Measurements from ENCODE around the gene ADGRG6. TPM values are rescaled to one million over a fixed set of nuclear protein-coding genes. Genes with fewer than 3 reads are reported as not detected.

The ADGRG6 gene
- total RNA-seq, 1 donor from 2014 or later: 35.3 TPM

- no peak for TF ChIP-seq CTCF (conservative IDR thresholded peaks at IDR 0.05; ENCODE audit: low read depth, low read length)
- DNase-seq (ENCODE audit: low read depth): no peak
Observed at GRCh38 chr6:142438898-142439297, 137.1 kb downstream of the ADGRG6 start.

GRCh38 chr6:142440600-142441293 lies 138.9 kb downstream of the ADGRG6 start:
- no peak for DNase-seq (ENCODE audit: low read depth)
- TF ChIP-seq CTCF (conservative IDR thresholded peaks at IDR 0.05; ENCODE audit: low read depth, low read length): no peak
- no peak overlapping the region for H3K4me3 ChIP-seq (ENCODE audit: low read depth, low read length)

More at GRCh38 chr6:142438898-142439297, 137.1 kb downstream of the ADGRG6 start:
- no peak overlapping the region for H3K4me3 ChIP-seq (ENCODE audit: low read depth, low read length)

- no peak for TF ChIP-seq CTCF (conservative IDR thresholded peaks at IDR 0.05; ENCODE audit: low read depth, low read length)
- no peak overlapping the region for H3K4me3 ChIP-seq (ENCODE audit: low read depth, low read length)
- DNase-seq (ENCODE audit: low read depth): no peak
Observed at GRCh38 chr6:142441716-142442115, 139.9 kb downstream of the ADGRG6 start.

- no peak for TF ChIP-seq CTCF (conservative IDR thresholded peaks at IDR 0.05; ENCODE audit: low read depth, low read length)
- H3K4me3 ChIP-seq (ENCODE audit: low read depth, low read length): no peak overlapping the region
- DNase-seq (ENCODE audit: low read depth): no peak
Observed at GRCh38 chr6:142443102-142443501, 141.3 kb downstream of the ADGRG6 start.

DNA sequence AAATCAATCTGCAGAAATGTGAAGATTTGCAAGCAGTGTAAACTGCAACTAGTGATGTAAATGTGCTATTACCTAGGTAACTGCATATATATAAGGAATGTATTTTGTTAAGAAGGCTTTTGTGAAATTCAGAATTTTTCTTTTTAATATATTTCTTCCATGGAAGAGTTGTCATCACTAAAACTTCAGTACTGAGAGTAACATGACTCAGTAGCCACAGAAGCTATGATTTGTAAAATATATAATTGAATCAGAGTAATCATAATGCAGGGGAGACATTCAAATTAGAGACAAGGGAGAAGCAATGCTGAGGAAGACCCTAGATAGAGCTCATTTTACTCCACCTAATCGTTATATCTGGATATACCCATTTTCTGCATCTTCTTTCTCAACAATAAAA lies 141.7 kb downstream of the ADGRG6 start:
- H3K4me3 ChIP-seq (ENCODE audit: low read depth, low read length): no peak overlapping the region
- DNase-seq (ENCODE audit: low read depth): no peak
- no peak for TF ChIP-seq CTCF (conservative IDR thresholded peaks at IDR 0.05; ENCODE audit: low read depth, low read length)

- TF ChIP-seq CTCF (conservative IDR thresholded peaks at IDR 0.05; ENCODE audit: low read depth, low read length): no peak
- H3K4me3 ChIP-seq (ENCODE audit: low read depth, low read length): no peak overlapping the region
- no peak for DNase-seq (ENCODE audit: low read depth)
Observed at GRCh38 chr6:142444376-142444775, 142.6 kb downstream of the ADGRG6 start.

DNA sequence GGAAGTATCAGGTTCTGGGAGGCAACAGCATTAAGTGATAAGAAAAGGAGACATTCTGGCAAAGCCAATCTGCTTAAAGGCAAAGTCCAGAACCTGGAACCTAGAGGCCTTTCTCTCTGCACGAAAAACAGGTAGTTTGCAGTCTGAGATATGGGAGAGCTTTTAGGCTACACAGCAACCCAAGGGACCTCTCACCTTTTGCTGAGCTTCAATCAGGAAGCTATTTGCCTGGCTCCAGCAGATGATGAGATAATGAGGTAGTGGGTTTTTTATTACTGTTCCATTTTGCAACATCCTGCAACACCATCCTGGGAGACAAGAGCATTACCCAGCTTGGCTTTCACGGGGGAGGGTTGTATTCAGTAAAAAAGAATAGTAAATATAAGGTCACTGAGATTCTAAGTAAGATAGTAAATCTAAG lies 143.1 kb downstream of the ADGRG6 start:
- TF ChIP-seq CTCF (conservative IDR thresholded peaks at IDR 0.05; ENCODE audit: low read depth, low read length): no peak
- H3K4me3 ChIP-seq (ENCODE audit: low read depth, low read length): no peak overlapping the region
- DNase-seq (ENCODE audit: low read depth): no peak
